ENCODE data around the gene PTPRG. TPM values are rescaled to one million over a fixed set of nuclear protein-coding genes. Genes with fewer than 3 reads are reported as not detected.

PTPRG gene
- total RNA-seq, result 31.2 and 41.0 TPM in 2 replicates

DNA sequence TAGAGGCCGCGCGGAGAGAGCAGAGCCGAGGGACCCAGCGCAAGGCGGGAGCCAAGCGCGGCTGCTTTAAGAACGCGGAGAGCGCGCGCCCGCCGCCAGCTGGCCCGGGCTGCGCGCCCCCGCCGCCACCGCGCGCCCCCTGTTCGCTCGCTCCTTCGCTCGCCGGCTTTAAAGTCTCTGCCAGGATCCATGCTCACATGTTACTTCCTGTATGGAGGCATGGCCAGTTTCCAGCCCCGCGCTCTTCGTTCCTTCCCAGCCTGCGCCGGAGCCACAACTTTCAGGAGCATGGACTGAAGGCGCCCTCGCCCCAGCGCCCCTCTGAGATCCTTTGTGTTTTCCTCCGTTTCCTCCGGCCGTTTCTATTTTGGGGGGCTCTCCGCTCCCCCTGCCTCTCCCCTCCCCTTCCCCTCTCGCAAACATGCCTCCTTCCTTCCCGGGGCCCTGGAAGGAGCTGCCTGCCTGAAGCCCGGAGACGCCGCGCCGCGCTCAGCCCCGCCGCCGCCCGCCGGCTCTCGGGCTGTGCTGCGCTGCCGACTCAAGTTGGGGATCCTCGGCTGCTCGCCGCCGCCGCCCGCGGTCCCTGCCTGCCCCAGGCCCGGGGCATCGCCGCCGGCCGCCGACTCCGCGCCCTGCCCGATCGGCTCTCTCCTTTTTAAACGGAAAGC lies at the start of gene PTPRG:
Gene PTPRG, plus strand, starts transcription at position 198 of the 668 bp plus-strand sequence. CDS start 717 bp downstream, outside the sequence.
- peak; percentile 95 for DNase-seq (ENCODE audit: low read depth)
- H3K4me3 ChIP-seq (ENCODE audit: low read depth, low read length), result peak within 1 kb of the TSS; percentile 81
- TF ChIP-seq, protein P1, sequence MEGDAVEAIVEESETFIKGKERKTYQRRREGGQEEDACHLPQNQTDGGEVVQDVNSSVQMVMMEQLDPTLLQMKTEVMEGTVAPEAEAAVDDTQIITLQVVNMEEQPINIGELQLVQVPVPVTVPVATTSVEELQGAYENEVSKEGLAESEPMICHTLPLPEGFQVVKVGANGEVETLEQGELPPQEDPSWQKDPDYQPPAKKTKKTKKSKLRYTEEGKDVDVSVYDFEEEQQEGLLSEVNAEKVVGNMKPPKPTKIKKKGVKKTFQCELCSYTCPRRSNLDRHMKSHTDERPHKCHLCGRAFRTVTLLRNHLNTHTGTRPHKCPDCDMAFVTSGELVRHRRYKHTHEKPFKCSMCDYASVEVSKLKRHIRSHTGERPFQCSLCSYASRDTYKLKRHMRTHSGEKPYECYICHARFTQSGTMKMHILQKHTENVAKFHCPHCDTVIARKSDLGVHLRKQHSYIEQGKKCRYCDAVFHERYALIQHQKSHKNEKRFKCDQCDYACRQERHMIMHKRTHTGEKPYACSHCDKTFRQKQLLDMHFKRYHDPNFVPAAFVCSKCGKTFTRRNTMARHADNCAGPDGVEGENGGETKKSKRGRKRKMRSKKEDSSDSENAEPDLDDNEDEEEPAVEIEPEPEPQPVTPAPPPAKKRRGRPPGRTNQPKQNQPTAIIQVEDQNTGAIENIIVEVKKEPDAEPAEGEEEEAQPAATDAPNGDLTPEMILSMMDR (IDR thresholded peaks at IDR 0.05; ENCODE audit: insufficient read depth, low read depth, low read length), result no peak

DNA sequence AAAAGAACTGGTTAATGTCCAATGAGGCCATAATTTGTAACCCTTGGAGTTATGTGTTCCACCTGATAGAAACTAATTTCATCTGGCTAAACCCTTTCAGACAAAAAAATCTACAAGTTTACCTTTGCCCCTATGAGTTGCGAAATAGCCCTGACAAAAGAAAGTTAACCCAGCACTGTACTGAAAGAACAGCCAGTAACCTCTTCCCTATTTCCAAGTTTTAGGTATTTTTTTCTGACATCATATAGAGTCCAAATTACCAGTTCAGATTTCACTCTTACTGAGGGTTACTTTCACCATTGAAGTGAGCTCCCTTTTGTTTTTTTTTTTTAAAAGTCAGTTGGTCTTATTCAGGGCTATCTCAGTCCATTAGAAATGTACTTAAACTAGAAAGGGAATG lies 42.8 kb upstream of the PTPRG start:
- TF ChIP-seq, protein P1 (IDR thresholded peaks at IDR 0.05; ENCODE audit: insufficient read depth, low read depth, low read length), result no peak
- H3K4me3 ChIP-seq (ENCODE audit: low read depth, low read length), result no peak overlapping the region
- no peak for DNase-seq (ENCODE audit: low read depth)

DNA sequence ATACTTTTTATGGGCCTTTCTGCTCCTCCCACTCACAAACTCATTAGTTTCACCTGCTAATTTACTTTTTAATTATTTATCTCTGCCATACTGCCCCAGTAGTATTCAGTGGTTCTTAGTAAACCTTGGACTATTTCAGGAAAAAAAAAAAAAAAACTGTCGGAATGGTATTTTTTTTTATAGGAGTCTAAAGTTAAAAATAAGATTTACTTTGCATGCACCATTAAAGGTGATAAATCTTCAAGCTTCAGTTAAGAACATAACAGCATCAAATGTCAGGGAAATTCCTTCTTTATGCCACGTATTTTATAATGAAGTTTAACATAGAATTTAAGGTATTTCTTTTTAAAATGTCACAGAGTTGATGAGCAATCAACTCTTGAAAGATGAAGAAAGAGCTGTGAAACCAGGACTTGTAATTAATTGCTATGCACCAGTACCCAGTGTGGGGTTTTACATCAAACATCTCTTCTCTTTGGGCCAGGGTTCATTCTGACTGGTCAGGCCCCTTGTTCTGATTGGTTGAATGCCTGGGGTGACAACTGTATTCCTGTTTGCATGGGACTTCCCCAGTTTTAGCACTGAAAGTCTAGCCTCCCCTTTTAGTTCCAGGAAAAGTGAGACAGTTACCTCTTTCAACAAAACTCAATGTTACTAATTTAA lies 40.3 kb upstream of the PTPRG start:
- TF ChIP-seq, protein P1 (IDR thresholded peaks at IDR 0.05; ENCODE audit: insufficient read depth, low read depth, low read length), result no peak
- H3K4me3 ChIP-seq (ENCODE audit: low read depth, low read length), result no peak overlapping the region
- DNase-seq (ENCODE audit: low read depth), result no peak

DNA sequence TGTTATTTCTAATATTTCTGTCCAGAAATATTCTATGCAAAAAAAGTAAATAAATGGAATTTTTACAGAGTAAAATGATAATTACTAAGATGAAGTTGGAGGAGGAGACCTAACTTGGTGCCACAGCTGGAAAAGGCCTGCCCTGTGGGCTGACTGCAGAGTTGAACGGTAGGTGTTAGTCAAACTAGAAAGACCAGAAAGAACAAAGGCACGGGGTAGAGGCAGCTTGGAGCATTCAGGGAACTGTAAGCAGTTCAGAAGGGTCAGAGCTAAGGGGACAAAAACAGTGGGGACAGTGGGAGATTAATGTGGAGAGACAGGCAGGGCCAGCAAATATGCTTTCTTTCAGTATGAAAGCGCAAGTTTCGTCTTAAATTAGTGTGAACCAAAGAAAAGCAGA lies 39.3 kb upstream of the PTPRG start:
- no peak overlapping the region for H3K4me3 ChIP-seq (ENCODE audit: low read depth, low read length)
- TF ChIP-seq, protein P1 (IDR thresholded peaks at IDR 0.05; ENCODE audit: insufficient read depth, low read depth, low read length), result no peak
- DNase-seq (ENCODE audit: low read depth), result no peak

DNA sequence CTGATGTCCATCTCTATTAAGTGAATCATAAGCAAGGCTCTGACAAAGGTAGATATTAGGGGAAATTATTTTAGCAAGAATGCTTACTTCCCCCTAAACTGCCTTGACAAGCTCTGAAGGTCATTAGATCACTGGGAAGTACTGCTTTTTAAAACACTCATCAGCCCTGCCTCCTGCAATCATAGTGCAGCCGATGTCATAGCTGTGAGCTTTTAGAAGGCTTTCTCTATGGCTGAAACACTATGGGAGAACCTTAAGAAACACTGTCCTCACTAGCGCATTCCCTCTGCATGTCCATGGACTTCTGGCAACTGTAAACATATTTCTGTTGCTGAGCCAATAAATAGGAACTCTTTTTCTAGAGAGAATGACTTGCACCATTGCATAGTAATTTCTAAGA lies 38.7 kb upstream of the PTPRG start:
- DNase-seq (ENCODE audit: low read depth), result no peak
- TF ChIP-seq, protein P1 (IDR thresholded peaks at IDR 0.05; ENCODE audit: insufficient read depth, low read depth, low read length), result no peak
- no peak overlapping the region for H3K4me3 ChIP-seq (ENCODE audit: low read depth, low read length)

DNA sequence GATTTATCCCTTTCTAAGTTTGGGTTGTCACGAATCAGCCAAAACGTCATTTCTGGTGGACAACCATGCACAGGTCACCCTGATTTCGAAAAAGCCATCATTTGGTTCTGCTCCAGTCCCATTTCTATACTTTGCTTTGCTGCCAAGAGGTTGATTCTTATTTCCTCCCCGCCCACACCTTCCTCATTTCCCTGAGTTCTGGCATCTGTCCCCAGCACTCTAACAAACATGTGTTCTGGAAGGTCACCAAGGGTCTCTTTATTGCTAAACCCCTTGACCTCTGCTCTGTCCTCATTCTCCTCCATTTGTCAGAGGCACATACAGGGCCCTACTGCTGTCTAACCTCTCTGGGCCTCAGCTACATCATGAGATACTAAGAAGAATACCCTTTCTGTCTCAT lies 36.4 kb upstream of the PTPRG start:
- no peak overlapping the region for H3K4me3 ChIP-seq (ENCODE audit: low read depth, low read length)
- no peak for DNase-seq (ENCODE audit: low read depth)
- TF ChIP-seq, protein P1 (IDR thresholded peaks at IDR 0.05; ENCODE audit: insufficient read depth, low read depth, low read length), result no peak
